Activated CD8-positive, alpha-beta T cell treated with anti-CD3 and anti-CD28 coated beads for 36 hours (primary cell): Measurements from ENCODE around the gene MKNK2. TPM values are rescaled to one million over a fixed set of nuclear protein-coding genes. Genes with fewer than 3 reads are reported as not detected.

Experiments
- ATAC-seq: fragments of 200-7000 bp; cut with Tn5 transposase; one replicate; pipeline ENCODE4 v1.10.0; 2021; ENCODE audit warnings: mild to moderate bottlenecking, moderate library complexity
- CTCF ChIA-PET: fragments of 350-600 bp; sonication (Branson Sonifier 250); formaldehyde crosslinking; loops from one replicate; lab custom pipeline; 2021; ENCODE audit warnings: antibody characterized with exemption; lab: Charles Lee
- POLR2A ChIA-PET: fragments of 350-600 bp; sonication (Branson Sonifier 250); formaldehyde crosslinking; loops from one replicate; lab custom pipeline; 2021; ENCODE audit warnings: antibody characterized with exemption; lab: Charles Lee
- DNase-seq: peaks from one replicate; pipeline ENCODE4 v3.0.0-alpha.2; 2020
- H3K27ac Mint-ChIP-seq: one replicate; pipeline ENCODE4 v1.8.0; 2021; ENCODE audit warnings: mild to moderate bottlenecking, mixed read lengths
- H3K27me3 Mint-ChIP-seq: one replicate; pipeline ENCODE4 v1.8.0; 2021; ENCODE audit warnings: mixed read lengths
- H3K36me3 Mint-ChIP-seq: one replicate; pipeline ENCODE4 v1.8.0; 2021; ENCODE audit warnings: low read depth, mixed read lengths
- H3K4me1 Mint-ChIP-seq: one replicate; pipeline ENCODE4 v1.8.0; 2021; ENCODE audit warnings: low read depth, mixed read lengths
- H3K4me3 Mint-ChIP-seq: one replicate; pipeline ENCODE4 v1.8.0; 2021; ENCODE audit warnings: mild to moderate bottlenecking, moderate library complexity, mixed read lengths
- H3K9me3 Mint-ChIP-seq: one replicate; pipeline ENCODE4 v1.8.0; 2021; ENCODE audit warnings: mixed read lengths
- intact Hi-C: fragments of 100-400 bp; cut with micrococcal nuclease; formaldehyde crosslinking; loops from one replicate; pipeline ENCODE4 v1.10.0; 2022
- total RNA-seq, 2 experiments: library from RNA; stranded (reverse); gene quantifications; one replicate each; pipeline ENCODE4 v1.2.3, GENCODE V29; 2021
- TF ChIP-seq, protein P1 (sequence below): fragments of 200-600 bp; IDR thresholded peaks from one replicate; pipeline ENCODE4 v1.8.0; 2022; ENCODE audit warnings: antibody characterized with exemption, mild to moderate bottlenecking

Gene MKNK2
- total RNA-seq, 2 experiments from 2014 or later, result 323 to 327 TPM

DNA sequence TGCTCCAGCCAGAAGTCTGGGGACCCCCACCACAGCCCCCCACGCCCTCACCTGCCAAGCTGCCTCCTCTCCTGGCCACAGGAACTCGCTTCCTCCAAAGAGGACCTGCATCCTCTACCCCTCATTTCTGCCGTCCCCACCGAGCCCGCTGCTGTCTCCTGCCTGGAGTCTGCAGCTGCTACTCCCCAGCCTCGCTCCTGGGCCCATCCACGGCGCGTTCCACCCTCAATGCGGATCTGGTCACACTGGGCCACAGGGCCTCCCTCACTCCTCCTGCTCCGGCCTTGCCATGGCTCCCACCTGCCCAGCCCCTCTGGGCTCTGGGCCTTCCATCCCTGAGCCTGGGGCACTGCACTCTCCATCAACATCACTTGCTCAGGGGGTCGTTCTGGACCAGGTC, 39.9 kb downstream of the MKNK2 start:
- Mint-ChIP-seq H3K27ac (no peak overlapping the region), H3K27me3 (no peaks in the 10 kb centered on the region)

DNA sequence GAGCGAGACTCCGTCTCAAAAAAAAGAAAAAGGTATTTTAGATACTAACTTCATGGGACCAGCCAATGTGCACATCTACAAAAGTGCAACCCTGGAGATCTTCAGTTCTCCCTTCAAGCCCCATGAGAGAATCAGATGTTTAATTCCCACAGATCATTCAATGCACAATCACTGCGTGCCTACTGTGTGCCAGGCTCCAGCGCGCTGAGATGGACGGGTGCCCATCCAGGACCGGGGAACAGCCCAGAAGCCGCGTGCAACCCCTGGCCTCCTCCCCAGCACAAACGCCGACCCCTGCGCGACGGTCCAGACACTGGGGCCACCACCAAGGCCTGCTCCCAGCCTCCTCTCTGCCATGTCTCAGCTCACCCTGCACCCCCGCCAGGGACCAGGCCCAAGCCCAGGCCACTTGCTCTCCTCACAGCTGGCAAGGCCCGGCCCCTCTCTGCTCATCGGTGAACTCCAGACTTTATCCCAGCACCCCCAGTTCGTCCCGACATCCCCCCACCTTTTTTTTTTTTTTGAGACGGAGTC, 40.8 kb downstream of the MKNK2 start:
- POLR2A ChIA-PET, result interaction anchor here (1.3 to 1.7 kb wide), 2 partner anchors 20 to 68 kb away, joined by 4 read pairs; no protein-coding TSS in a partner anchor
- Mint-ChIP-seq H3K36me3 (peaks cover 8% of the 10 kb centered on the region), H3K4me1 (peaks cover 13% of the 10 kb centered on the region), H3K27me3 (no peaks in the 10 kb centered on the region), H3K9me3 (no peaks in the 10 kb centered on the region), H3K27ac (no peak overlapping the region), H3K4me3 (no peak overlapping the region)
- intact Hi-C loops, result no loop called here
- TF ChIP-seq, protein P1, sequence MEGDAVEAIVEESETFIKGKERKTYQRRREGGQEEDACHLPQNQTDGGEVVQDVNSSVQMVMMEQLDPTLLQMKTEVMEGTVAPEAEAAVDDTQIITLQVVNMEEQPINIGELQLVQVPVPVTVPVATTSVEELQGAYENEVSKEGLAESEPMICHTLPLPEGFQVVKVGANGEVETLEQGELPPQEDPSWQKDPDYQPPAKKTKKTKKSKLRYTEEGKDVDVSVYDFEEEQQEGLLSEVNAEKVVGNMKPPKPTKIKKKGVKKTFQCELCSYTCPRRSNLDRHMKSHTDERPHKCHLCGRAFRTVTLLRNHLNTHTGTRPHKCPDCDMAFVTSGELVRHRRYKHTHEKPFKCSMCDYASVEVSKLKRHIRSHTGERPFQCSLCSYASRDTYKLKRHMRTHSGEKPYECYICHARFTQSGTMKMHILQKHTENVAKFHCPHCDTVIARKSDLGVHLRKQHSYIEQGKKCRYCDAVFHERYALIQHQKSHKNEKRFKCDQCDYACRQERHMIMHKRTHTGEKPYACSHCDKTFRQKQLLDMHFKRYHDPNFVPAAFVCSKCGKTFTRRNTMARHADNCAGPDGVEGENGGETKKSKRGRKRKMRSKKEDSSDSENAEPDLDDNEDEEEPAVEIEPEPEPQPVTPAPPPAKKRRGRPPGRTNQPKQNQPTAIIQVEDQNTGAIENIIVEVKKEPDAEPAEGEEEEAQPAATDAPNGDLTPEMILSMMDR, result no peak
- ATAC-seq (no peak), DNase-seq (no peak)
- CTCF ChIA-PET, result no interaction called here

More for the DNA sequence above, 39.9 kb downstream of the MKNK2 start:
- no peaks in the 10 kb centered on the region for H3K9me3 Mint-ChIP-seq
- H3K4me3 Mint-ChIP-seq, result no peak overlapping the region
- TF ChIP-seq, protein P1, result no peak
- peaks cover 8% of the 10 kb centered on the region for H3K36me3 Mint-ChIP-seq
- no peak for DNase-seq
- CTCF ChIA-PET, result no interaction called here
- ATAC-seq, result no peak
- intact Hi-C loops, result no loop called here
- POLR2A ChIA-PET, result no interaction called here
- H3K4me1 Mint-ChIP-seq, result peaks cover 14% of the 10 kb centered on the region

DNA sequence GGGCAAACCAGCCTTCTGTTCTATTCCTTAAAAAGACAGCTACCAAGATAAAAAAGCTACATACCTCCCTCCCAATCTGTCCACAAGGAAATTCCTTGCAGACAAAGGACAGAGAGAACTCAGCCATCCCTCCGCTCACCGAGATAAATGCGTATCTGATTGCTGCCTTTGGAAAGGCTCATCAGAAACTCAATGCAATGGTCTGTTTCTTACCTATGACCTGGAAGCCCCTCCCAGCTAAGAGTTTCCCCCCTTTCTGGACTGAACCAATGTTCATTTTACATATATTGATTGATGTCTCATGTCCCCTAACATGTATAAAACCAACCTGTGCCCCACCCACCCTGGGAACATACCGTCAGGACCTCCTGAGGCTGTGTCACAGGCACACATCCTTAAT, 47.2 kb downstream of the MKNK2 start:
- TF ChIP-seq, protein P1, result no peak
- ATAC-seq, result no peak
- no peak for DNase-seq
- Mint-ChIP-seq H3K4me1 (peaks cover 5% of the 10 kb centered on the region), H3K9me3 (no peaks in the 10 kb centered on the region), H3K4me3 (no peak overlapping the region), H3K27ac (no peak overlapping the region), H3K36me3 (peaks cover 6% of the 10 kb centered on the region), H3K27me3 (no peaks in the 10 kb centered on the region)
- ChIA-PET POLR2A (no interaction called here), CTCF (no interaction called here)
- intact Hi-C loops, result no loop called here

DNA sequence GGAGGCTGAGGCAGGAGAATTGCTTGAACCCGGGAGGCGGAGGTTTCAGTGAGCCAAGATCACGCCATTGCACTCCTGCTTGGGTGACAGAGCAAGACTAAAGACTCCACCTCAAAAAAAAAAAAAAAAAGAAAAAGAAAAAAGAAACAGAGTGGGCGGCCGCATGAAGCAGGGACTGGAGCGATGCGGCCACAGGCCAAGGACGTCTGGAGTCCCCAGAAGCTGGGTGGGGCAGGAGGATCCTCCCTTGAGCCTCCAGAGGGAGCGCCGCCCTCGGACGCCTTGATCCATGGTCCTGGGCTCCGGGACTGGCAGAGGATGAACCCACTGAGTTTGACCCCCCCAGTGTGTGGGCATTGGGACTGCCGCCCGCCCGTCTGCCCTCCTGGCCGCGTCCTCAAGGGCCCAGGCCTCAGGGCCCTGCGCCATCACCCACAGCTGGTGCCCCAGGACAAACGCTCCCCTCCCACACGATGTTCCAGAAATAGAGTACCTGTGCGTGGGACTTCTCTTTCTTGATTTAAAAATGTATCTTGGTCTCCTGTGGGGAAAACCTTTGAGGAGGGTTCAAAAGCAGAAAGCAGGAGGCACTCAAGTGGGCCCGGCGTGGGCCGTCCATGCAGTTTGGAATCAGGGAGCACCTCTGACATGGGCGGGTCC, 51.1 kb downstream of the MKNK2 start:
- TF ChIP-seq, protein P1, result no peak
- H3K36me3 Mint-ChIP-seq, result peaks cover 10% of the 10 kb centered on the region
- no peaks in the 10 kb centered on the region for H3K27me3 Mint-ChIP-seq
- POLR2A ChIA-PET, result no interaction called here
- H3K27ac Mint-ChIP-seq, result no peak overlapping the region
- H3K4me1 Mint-ChIP-seq, result peaks cover 3% of the 10 kb centered on the region
- H3K4me3 Mint-ChIP-seq, result no peak overlapping the region
- ATAC-seq, result no peak
- no peak for DNase-seq
- CTCF ChIA-PET, result interaction anchor here (1.3 kb wide), 1 partner anchor 55 kb away, joined by 3 read pairs; no protein-coding TSS in a partner anchor
- intact Hi-C loops, result no loop called here
- H3K9me3 Mint-ChIP-seq, result no peaks in the 10 kb centered on the region
